Right lobe of liver (tissue), 4 donors: ENCODE measurements around the gene PTPA.

Source experiments
- CTCF ChIP-seq, 4 donors: fragments of 200-600 bp in 3 of 4; fragments of 450-650 bp in 1 of 4; IDR thresholded peaks; one replicate each; pipeline versions ENCODE4 v1.5.1 to v1.8.0; 2016 to 2022; ENCODE audit warnings: antibody characterized with exemption in 4 of 4, mild to moderate bottlenecking in 2 of 4
- POLR2A ChIP-seq: fragments of 450-650 bp; IDR thresholded peaks from one replicate; pipeline ENCODE4 v1.6.1; 2017; ENCODE audit warnings: antibody characterized with exemption, mild to moderate bottlenecking
- donor health status: DM: no; HTN: no; CAD: no.
- donor health status: DM: no; HTN: no; CAD: no.
- donor health status: DM: no; HTN: yes; CAD: no.

- TF ChIP-seq CTCF (IDR thresholded peaks at IDR 0.05) (no peak), POLR2A (no peak)
Measured at GRCh38 chr9:129102095-129102525, 9.1 kb upstream of the PTPA start.
